WTC11 (cell line): ENCODE measurements around the gene PSMC1. TPM values are rescaled to one million over a fixed set of nuclear protein-coding genes. Genes with fewer than 3 reads are reported as not detected.
A peak's percentile ranks its signal among the peaks of the same experiment; 100 is the strongest.

Source experiments
- ATAC-seq: fragments of 200-7000 bp; cut with Tn5 transposase; 2 replicates; pipeline ENCODE4 v1.10.0; 2021; ENCODE audit warnings: mild to moderate bottlenecking, moderate library complexity
- CTCF ChIA-PET: fragments of 300-600 bp; sonication (Branson Sonifier 250); formaldehyde crosslinking; loops from one replicate; lab custom pipeline; 2021; ENCODE audit warnings: antibody characterized with exemption; lab: Charles Lee
- POLR2A ChIA-PET: fragments of 350-600 bp; sonication (Branson Sonifier 250); formaldehyde crosslinking; loops from one replicate; lab custom pipeline; 2021; ENCODE audit warnings: antibody characterized with exemption; lab: Charles Lee
- DNase-seq: peaks from one replicate; pipeline ENCODE4 v3.0.0; 2021; ENCODE audit warnings: low spot score
- H3K27ac Mint-ChIP-seq: 2 replicates; pipeline ENCODE4 v1.8.0; 2021; ENCODE audit warnings: mixed read lengths
- H3K27me3 Mint-ChIP-seq: 2 replicates; pipeline ENCODE4 v1.8.0; 2021; ENCODE audit warnings: low read depth, mild to moderate bottlenecking, moderate library complexity, mixed read lengths
- H3K36me3 Mint-ChIP-seq: 2 replicates; pipeline ENCODE4 v1.8.0; 2021; ENCODE audit warnings: mixed read lengths
- H3K4me1 Mint-ChIP-seq: 2 replicates; pipeline ENCODE4 v1.8.0; 2022; ENCODE audit warnings: mixed read lengths
- H3K4me3 Mint-ChIP-seq: 2 replicates; pipeline ENCODE4 v1.8.0; 2021; ENCODE audit warnings: mild to moderate bottlenecking, moderate library complexity, mixed read lengths
- H3K9me3 Mint-ChIP-seq: 2 replicates; pipeline ENCODE4 v1.8.0; 2021; ENCODE audit warnings: mixed read lengths
- CREB1 ChIP-seq: sonication (generic); formaldehyde crosslinking; IDR thresholded peaks from 2 replicates; pipeline ENCODE4 v1.8.0; 2023; ENCODE audit warnings: mild to moderate bottlenecking, missing genetic modification reagents
- FOXK1 ChIP-seq: sonication (generic); formaldehyde crosslinking; IDR thresholded peaks from 2 replicates; pipeline ENCODE4 v1.8.0; 2022; ENCODE audit warnings: mild to moderate bottlenecking, moderate library complexity, missing genetic modification reagents
- FOXP1 ChIP-seq: sonication (generic); formaldehyde crosslinking; IDR thresholded peaks from 2 replicates; pipeline ENCODE4 v1.8.0; 2022; ENCODE audit warnings: missing genetic modification reagents, mild to moderate bottlenecking, moderate library complexity, borderline replicate concordance
- GRHL2 ChIP-seq: fragments of 250-450 bp; sonication (Bioruptor Pico); IDR thresholded peaks from 2 replicates; pipeline ENCODE4 v1.8.0; 2022; ENCODE audit warnings: mild to moderate bottlenecking, moderate library complexity; ENCODE audit not compliant: insufficient replicate concordance, severe bottlenecking
- JAZF1 ChIP-seq: fragments of 250-450 bp; sonication (Bioruptor Pico); IDR thresholded peaks from 2 replicates; pipeline ENCODE4 v1.9.0; 2021; ENCODE audit warnings: moderate library complexity, mild to moderate bottlenecking, inconsistent platforms
- KAT7 ChIP-seq: sonication (generic); formaldehyde crosslinking; IDR thresholded peaks from 2 replicates; pipeline ENCODE4 v1.8.1; 2023; ENCODE audit warnings: missing genetic modification reagents, mild to moderate bottlenecking, borderline replicate concordance
- MYBL2 ChIP-seq: sonication (generic); formaldehyde crosslinking; IDR thresholded peaks from 2 replicates; pipeline ENCODE4 v1.8.1; 2023; ENCODE audit warnings: mild to moderate bottlenecking, moderate library complexity, missing genetic modification reagents
- NFATC4 ChIP-seq: fragments of 250-450 bp; sonication (Bioruptor Pico); IDR thresholded peaks from 2 replicates; pipeline ENCODE4 v1.9.0; 2021; ENCODE audit warnings: mild to moderate bottlenecking
- PRRX2 ChIP-seq: fragments of 250-450 bp; sonication (Bioruptor Pico); IDR thresholded peaks from 2 replicates; pipeline ENCODE4 v1.8.0; 2021; ENCODE audit warnings: mild to moderate bottlenecking
- SMAD3 ChIP-seq: sonication (generic); formaldehyde crosslinking; IDR thresholded peaks from 2 replicates; pipeline ENCODE4 v1.8.0; 2022; ENCODE audit warnings: missing genetic modification reagents, mild to moderate bottlenecking, borderline replicate concordance
- SMAD4 ChIP-seq: sonication (generic); formaldehyde crosslinking; IDR thresholded peaks from 2 replicates; pipeline ENCODE4 v1.8.0; 2022; ENCODE audit warnings: mild to moderate bottlenecking, missing genetic modification reagents
- SP1 ChIP-seq: sonication (generic); formaldehyde crosslinking; conservative IDR thresholded peaks from 2 replicates; pipeline ENCODE4 v1.8.1; 2022; ENCODE audit warnings: missing genetic modification reagents
- ZBTB21 ChIP-seq: sonication (generic); formaldehyde crosslinking; IDR thresholded peaks from 2 replicates; pipeline ENCODE4 v1.8.1; 2023; ENCODE audit warnings: mild to moderate bottlenecking, missing genetic modification reagents, borderline replicate concordance
- total RNA-seq: library from RNA; stranded (reverse); gene quantifications from 3 replicates; pipeline ENCODE4 v1.2.3, GENCODE V29; 2021
- TF ChIP-seq, protein P1 (sequence below): fragments of 250-450 bp; sonication (Bioruptor Pico); IDR thresholded peaks from 2 replicates; pipeline ENCODE4 v1.9.0; 2021; ENCODE audit warnings: moderate library complexity, mild to moderate bottlenecking, inconsistent platforms, borderline replicate concordance
- TF ChIP-seq, protein P2 (sequence below): sonication (generic); formaldehyde crosslinking; IDR thresholded peaks from 2 replicates; pipeline ENCODE4 v1.8.1; 2023; ENCODE audit warnings: mild to moderate bottlenecking, missing genetic modification reagents, moderate library complexity
- TF ChIP-seq, protein P3 (sequence below): sonication (generic); formaldehyde crosslinking; IDR thresholded peaks from 2 replicates; pipeline ENCODE4 v1.8.1; 2022; ENCODE audit warnings: mild to moderate bottlenecking, missing genetic modification reagents, moderate library complexity, borderline replicate concordance
- TF ChIP-seq, protein P4 (sequence below): fragments of 250-450 bp; sonication (Bioruptor Pico); IDR thresholded peaks from 2 replicates; pipeline ENCODE4 v1.9.0; 2021; ENCODE audit warnings: mild to moderate bottlenecking
- TF ChIP-seq, protein P5 (sequence below): sonication (generic); formaldehyde crosslinking; IDR thresholded peaks from 2 replicates; pipeline ENCODE4 v1.8.1; 2022; ENCODE audit warnings: mild to moderate bottlenecking, moderate library complexity, missing genetic modification reagents
- TF ChIP-seq, protein P6 (sequence below): sonication (generic); formaldehyde crosslinking; conservative IDR thresholded peaks from 2 replicates; pipeline ENCODE4 v1.8.1; 2022; ENCODE audit warnings: mild to moderate bottlenecking, missing genetic modification reagents
- TF ChIP-seq, protein P7 (sequence below): sonication (generic); formaldehyde crosslinking; IDR thresholded peaks from 2 replicates; pipeline ENCODE4 v1.8.0; 2022; ENCODE audit warnings: mild to moderate bottlenecking, missing genetic modification reagents

PSMC1 gene
- total RNA-seq, 1 experiment from 2014 or later, result 88.9 TPM

DNA sequence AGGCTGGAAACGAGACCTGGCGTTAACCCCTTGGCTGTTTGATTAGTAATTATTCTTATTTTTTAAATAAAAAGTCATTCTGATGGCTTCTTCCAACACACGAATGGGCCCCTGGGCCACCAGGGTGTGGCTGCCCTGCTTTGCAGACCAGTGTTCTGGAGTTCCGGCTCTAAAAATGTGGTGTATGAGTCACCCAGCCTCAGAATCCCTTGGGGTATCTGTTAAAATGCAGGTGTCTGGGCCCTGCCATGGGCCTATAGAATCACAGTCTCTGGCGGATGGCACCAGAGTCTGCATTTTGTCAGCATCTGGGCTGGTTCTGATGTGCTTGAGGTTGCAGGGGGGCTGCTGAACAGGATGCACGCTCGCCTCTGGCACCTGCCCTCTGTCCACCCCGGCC is 2.5 kb upstream of the PSMC1 start:
- POLR2A ChIA-PET, result no interaction called here
- Mint-ChIP-seq H3K27me3 (peaks cover 45% of the 10 kb centered on the region), H3K27ac (no peak overlapping the region), H3K36me3 (peaks cover 3% of the 10 kb centered on the region), H3K4me1 (peaks cover 16% of the 10 kb centered on the region), H3K4me3 (no peak overlapping the region), H3K9me3 (peaks cover 3% of the 10 kb centered on the region; the same call in 1 of the 2 replicates)
- CTCF ChIA-PET, result no interaction called here
- ATAC-seq (no peak), DNase-seq (no peak)
- no peak for TF ChIP-seq SMAD4 (CRISPR knock-in tag)
- TF ChIP-seq SP1, result no peak
- no peak for TF ChIP-seq GRHL2 (CRISPR knock-in tag)
- no peak for TF ChIP-seq PRRX2
- no peak for TF ChIP-seq CREB1 (CRISPR knock-in tag)
- TF ChIP-seq FOXP1 (CRISPR knock-in tag), result no peak
- no peak for TF ChIP-seq MYBL2 (CRISPR knock-in tag)
- TF ChIP-seq JAZF1 (CRISPR knock-in tag), result no peak
- TF ChIP-seq ZBTB21 (CRISPR knock-in tag), result no peak
- no peak for TF ChIP-seq FOXK1 (CRISPR knock-in tag)
- TF ChIP-seq NFATC4 (CRISPR knock-in tag), result no peak
- TF ChIP-seq, protein P1, sequence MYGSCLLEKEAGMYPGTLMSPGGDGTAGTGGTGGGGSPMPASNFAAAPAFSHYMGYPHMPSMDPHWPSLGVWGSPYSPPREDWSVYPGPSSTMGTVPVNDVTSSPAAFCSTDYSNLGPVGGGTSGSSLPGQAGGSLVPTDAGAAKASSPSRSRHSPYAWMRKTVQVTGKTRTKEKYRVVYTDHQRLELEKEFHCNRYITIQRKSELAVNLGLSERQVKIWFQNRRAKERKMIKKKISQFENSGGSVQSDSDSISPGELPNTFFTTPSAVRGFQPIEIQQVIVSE (CRISPR knock-in tag), result no peak
- TF ChIP-seq, protein P2, sequence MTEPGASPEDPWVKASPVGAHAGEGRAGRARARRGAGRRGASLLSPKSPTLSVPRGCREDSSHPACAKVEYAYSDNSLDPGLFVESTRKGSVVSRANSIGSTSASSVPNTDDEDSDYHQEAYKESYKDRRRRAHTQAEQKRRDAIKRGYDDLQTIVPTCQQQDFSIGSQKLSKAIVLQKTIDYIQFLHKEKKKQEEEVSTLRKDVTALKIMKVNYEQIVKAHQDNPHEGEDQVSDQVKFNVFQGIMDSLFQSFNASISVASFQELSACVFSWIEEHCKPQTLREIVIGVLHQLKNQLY (CRISPR knock-in tag), result no peak
- TF ChIP-seq, protein P3, sequence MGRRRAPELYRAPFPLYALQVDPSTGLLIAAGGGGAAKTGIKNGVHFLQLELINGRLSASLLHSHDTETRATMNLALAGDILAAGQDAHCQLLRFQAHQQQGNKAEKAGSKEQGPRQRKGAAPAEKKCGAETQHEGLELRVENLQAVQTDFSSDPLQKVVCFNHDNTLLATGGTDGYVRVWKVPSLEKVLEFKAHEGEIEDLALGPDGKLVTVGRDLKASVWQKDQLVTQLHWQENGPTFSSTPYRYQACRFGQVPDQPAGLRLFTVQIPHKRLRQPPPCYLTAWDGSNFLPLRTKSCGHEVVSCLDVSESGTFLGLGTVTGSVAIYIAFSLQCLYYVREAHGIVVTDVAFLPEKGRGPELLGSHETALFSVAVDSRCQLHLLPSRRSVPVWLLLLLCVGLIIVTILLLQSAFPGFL (CRISPR knock-in tag), result no peak
- TF ChIP-seq, protein P4, sequence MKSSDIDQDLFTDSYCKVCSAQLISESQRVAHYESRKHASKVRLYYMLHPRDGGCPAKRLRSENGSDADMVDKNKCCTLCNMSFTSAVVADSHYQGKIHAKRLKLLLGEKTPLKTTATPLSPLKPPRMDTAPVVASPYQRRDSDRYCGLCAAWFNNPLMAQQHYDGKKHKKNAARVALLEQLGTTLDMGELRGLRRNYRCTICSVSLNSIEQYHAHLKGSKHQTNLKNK (CRISPR knock-in tag), result no peak

DNA sequence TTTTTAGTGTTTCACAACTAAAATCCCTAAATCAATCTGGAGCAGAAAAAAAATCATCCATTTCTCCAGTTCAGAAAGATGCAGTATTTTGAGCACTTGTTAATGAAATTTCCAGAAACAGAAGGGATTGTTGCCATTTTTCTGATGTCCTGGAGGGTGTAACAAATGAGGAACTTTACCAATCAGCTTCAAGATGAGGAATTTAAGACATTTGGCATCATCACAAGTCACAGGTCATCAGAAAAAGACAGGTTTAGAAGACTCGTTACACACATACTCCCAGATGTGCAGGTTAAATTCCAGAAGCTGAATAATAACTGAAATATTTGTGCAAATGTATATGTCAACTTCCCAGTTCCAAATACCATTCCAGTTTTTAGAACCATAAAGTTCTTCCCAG is 482 bp upstream of the PSMC1 start:
- ATAC-seq (no peak), DNase-seq (no peak)
- Mint-ChIP-seq H3K9me3 (no peaks in the 10 kb centered on the region), H3K4me3 (peak overlapping the region; percentile 98), H3K27ac (no peak overlapping the region), H3K27me3 (peaks cover 34% of the 10 kb centered on the region), H3K36me3 (peaks cover 15% of the 10 kb centered on the region), H3K4me1 (peaks cover 16% of the 10 kb centered on the region)
- CTCF ChIA-PET, result interaction anchor here (0.5 to 1.9 kb wide), 2 partner anchors 21 to 282 kb away, joined by 3 to 10 read pairs; no protein-coding TSS in a partner anchor
- TF ChIP-seq SMAD3 (CRISPR knock-in tag) (no peak), KAT7 (CRISPR knock-in tag) (no peak)
- POLR2A ChIA-PET, result interaction anchor here (0.6 kb wide), 1 partner anchor 72 kb away, joined by 4 read pairs; no protein-coding TSS in a partner anchor

DNA sequence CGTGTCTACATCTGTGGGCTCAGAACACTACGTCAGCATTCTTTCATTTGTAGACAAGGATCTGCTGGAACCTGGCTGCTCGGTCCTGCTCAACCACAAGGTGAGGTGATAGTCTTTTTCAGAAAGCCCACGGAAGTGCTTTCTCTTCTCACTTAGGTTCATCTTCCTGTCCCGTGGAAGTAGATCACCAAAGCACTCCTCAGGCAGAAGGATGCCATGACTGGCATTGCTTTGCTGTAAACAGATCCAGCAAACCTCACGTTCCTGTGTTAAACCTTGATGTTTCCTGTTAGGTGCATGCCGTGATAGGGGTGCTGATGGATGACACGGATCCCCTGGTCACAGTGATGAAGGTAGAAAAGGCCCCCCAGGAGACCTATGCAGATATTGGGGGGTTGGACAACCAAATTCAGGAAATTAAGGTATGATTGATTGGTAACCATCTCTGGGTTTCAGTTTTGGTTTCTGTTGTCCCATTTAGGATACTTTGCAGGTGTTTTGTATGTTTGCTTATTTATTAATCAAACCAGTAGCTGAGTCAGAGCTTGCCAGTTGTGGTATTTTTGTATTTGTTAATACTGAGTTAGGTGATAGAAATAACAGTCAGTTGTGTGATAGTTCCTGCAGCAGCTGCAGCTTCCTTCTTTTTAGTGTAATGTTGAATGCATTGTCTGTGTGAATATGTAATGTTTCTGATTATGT is 7.5 kb downstream of the PSMC1 start:
- TF ChIP-seq, protein P5, sequence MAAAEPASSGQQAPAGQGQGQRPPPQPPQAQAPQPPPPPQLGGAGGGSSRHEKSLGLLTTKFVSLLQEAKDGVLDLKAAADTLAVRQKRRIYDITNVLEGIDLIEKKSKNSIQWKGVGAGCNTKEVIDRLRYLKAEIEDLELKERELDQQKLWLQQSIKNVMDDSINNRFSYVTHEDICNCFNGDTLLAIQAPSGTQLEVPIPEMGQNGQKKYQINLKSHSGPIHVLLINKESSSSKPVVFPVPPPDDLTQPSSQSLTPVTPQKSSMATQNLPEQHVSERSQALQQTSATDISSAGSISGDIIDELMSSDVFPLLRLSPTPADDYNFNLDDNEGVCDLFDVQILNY, result no peak
- TF ChIP-seq, protein P6, sequence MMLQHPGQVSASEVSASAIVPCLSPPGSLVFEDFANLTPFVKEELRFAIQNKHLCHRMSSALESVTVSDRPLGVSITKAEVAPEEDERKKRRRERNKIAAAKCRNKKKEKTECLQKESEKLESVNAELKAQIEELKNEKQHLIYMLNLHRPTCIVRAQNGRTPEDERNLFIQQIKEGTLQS (CRISPR knock-in tag), result no peak
- TF ChIP-seq, protein P7, sequence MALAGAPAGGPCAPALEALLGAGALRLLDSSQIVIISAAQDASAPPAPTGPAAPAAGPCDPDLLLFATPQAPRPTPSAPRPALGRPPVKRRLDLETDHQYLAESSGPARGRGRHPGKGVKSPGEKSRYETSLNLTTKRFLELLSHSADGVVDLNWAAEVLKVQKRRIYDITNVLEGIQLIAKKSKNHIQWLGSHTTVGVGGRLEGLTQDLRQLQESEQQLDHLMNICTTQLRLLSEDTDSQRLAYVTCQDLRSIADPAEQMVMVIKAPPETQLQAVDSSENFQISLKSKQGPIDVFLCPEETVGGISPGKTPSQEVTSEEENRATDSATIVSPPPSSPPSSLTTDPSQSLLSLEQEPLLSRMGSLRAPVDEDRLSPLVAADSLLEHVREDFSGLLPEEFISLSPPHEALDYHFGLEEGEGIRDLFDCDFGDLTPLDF (CRISPR knock-in tag), result no peak
- peaks cover 72% of the 10 kb centered on the region for H3K36me3 Mint-ChIP-seq
- peaks cover 5% of the 10 kb centered on the region for H3K9me3 Mint-ChIP-seq
- no peaks in the 10 kb centered on the region for H3K27me3 Mint-ChIP-seq
- DNase-seq (no peak), ATAC-seq (no peak)
- no peaks in the 10 kb centered on the region for H3K4me1 Mint-ChIP-seq
- CTCF ChIA-PET, result interaction anchor here (1.4 kb wide), 1 partner anchor 13 kb away, joined by 4 read pairs; no protein-coding TSS in a partner anchor
- no peak overlapping the region for H3K27ac Mint-ChIP-seq
- no peak overlapping the region for H3K4me3 Mint-ChIP-seq
- POLR2A ChIA-PET, result no interaction called here
